ENCODE measurements around the gene PRKCZ.

PRKCZ gene

GRCh38 chr1:2200308-2200943, 150.2 kb downstream of the PRKCZ start:
- DNase-seq (ENCODE audit: low read depth), result no peak
- TF ChIP-seq CTCF (IDR thresholded peaks at IDR 0.05; ENCODE audit: control insufficient read depth, extremely low read depth, insufficient read depth), result no peak
- H3K4me3 ChIP-seq (ENCODE audit: low read depth, low read length), result peak overlapping the region; percentile 58; the same call in 1 of the 2 replicates

- TF ChIP-seq CTCF (IDR thresholded peaks at IDR 0.05; ENCODE audit: control insufficient read depth, extremely low read depth, insufficient read depth), result no peak
- DNase-seq (ENCODE audit: low read depth), result no peak
- H3K4me3 ChIP-seq (ENCODE audit: low read depth, low read length), result no peak overlapping the region
Measured at GRCh38 chr1:2201062-2201461, 150.9 kb downstream of the PRKCZ start.

GRCh38 chr1:2202008-2202575, 151.9 kb downstream of the PRKCZ start:
- H3K4me3 ChIP-seq (ENCODE audit: low read depth, low read length), result no peak overlapping the region
- no peak for DNase-seq (ENCODE audit: low read depth)
- TF ChIP-seq CTCF (IDR thresholded peaks at IDR 0.05; ENCODE audit: control insufficient read depth, extremely low read depth, insufficient read depth), result no peak

GRCh38 chr1:2202843-2203601, 152.8 kb downstream of the PRKCZ start:
- H3K4me3 ChIP-seq (ENCODE audit: low read depth, low read length), result no peak overlapping the region
- no peak for TF ChIP-seq CTCF (IDR thresholded peaks at IDR 0.05; ENCODE audit: control insufficient read depth, extremely low read depth, insufficient read depth)
- no peak for DNase-seq (ENCODE audit: low read depth)

GRCh38 chr1:2203671-2204414, 153.6 kb downstream of the PRKCZ start:
- no peak for TF ChIP-seq CTCF (IDR thresholded peaks at IDR 0.05; ENCODE audit: control insufficient read depth, extremely low read depth, insufficient read depth)
- DNase-seq (ENCODE audit: low read depth), result no peak
- H3K4me3 ChIP-seq (ENCODE audit: low read depth, low read length), result no peak overlapping the region

- peak overlapping the region; percentile 36 for H3K4me3 ChIP-seq (ENCODE audit: low read depth, low read length)
- DNase-seq (ENCODE audit: low read depth), result no peak
- TF ChIP-seq CTCF (IDR thresholded peaks at IDR 0.05; ENCODE audit: control insufficient read depth, extremely low read depth, insufficient read depth), result no peak
Measured at GRCh38 chr1:2204415-2205190, 154.4 kb downstream of the PRKCZ start.

Measured in LNCaP clone FGC (cell line).